ENCODE results near the gene FSD1. TPM values are rescaled to one million over a fixed set of nuclear protein-coding genes. Genes with fewer than 3 reads are reported as not detected.
A peak's percentile ranks its signal among the peaks of the same experiment; 100 is the strongest.
"Not testable (repeated sequence)": the region's sequence is repeated elsewhere in the genome, so short reads cannot be mapped to it uniquely, and the experiment has no call there.

FSD1 gene
- total RNA-seq, 4 donors from 2014 or later = 0.29 to 0.50 TPM; not detected in 2

DNA sequence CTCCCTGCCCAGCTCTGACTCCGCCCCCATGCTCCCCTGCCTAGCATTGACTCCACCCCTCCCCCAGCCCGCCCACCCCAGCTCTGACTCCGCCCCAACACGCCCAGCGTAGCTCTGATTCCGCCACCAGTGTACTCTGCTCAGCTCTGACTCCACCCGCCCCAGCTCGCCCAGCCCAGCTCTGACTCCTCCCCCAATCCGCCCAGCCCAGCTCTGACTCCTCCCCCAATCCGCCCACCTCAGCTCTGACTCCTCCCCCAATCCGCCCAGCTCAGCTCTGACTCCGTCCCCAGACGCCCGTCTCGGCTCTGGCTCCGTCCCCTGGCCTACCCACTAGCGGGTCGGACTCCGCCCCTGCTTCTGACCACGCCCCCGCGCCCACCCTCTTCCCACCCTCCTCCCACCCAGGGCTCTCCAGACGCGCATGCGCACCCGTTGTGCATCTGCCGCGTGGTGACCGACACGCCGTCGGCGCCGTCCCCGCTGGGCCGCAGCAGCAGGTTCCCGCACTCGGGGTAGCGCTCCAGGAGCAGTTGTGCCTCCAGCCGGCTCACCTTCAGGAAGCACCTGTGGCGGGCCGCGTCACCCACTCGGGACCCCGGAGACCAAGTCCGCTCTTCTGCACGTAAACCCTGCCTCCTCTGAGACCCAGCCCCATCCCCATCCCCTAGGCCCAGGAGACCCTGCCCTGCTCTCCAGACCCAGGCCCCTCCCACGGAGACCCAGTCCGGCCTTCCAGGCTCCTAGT lies 24.0 kb downstream of the FSD1 start:
- WGBS = 4% methylated on average over 30 of the region's 49 CpGs
- H3K27ac ChIP-seq (replicated peaks in 1 of 4) = peak overlapping the region in 3 of 4 donors; percentile 42 to 58 (median 44)
- TF ChIP-seq POLR2AphosphoS5 (IDR thresholded peaks at IDR 0.05) (peak; percentile 58 to 60), POLR2A (IDR thresholded peaks at IDR 0.05; ENCODE audit: low read depth) (no peak)
- H3K36me3 ChIP-seq = no peaks in the 10 kb centered on the region
- DNase-seq (ENCODE audit: extremely low spot score) = peak; percentile 95
- peaks cover 20 to 30% (median 26%) of the 10 kb centered on the region in 4 donors for H3K4me1 ChIP-seq
- peaks cover 0 to 47% (median 7%) of the 10 kb centered on the region in 4 donors for H3K27me3 ChIP-seq
- H3K9me3 ChIP-seq = no peaks in the 10 kb centered on the region
- peak overlapping the region; percentile 36 to 63 (median 55) for H3K4me3 ChIP-seq
- intact Hi-C loops (cut with DNase I) = no loop called here

DNA sequence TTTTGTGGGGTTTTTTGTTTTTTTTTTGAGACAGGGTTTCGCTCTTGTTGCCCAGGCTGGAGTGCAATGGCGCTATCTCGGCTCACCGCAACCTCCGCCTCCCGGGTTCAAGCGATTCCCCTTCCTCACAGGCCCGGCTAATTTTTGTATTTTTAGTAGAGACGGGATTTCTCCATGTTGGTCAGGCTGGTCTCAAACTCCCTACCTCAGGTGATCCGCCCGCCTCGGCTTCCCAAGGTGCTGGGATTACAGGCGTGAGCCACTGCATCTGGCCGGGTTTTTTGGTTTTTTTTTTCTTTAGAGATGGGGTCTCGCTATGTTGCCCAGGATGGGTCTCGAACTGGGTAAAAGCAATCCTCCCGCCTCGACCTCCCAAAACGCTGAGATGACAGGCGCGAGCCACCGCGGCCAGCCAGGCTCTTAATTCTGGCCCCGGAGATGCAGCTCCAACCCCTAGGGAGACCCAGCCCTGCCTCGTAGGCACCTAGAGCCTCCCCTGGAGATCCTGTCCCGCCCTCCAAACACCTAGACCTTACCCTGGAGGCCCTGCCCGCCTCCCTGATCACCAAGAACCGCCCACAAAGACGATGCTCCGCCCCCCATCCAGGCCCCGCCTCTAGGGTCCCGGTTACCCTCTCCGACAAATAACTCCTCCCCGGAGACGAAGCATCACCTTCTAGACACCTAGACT lies 24.7 kb downstream of the FSD1 start:
- Histone ChIP-seq H3K27me3 (peaks cover 0 to 47% (median 7%) of the 10 kb centered on the region in 4 donors), H3K4me1 (peaks cover 20 to 30% (median 26%) of the 10 kb centered on the region in 4 donors), H3K27ac (replicated peaks in 1 of 4) (peak overlapping the region in 3 of 4 donors; percentile 21 to 44 (median 31)), H3K4me3 (peak overlapping the region; percentile 36 to 60 (median 55))
- intact Hi-C loops (cut with DNase I); DNase-seq (ENCODE audit: extremely low spot score); H3K9me3 ChIP-seq; H3K36me3 ChIP-seq: not testable (repeated sequence)
- 40% methylated on average over 35 of the region's 35 CpGs for WGBS

- Histone ChIP-seq H3K27me3 (peaks cover 0 to 47% (median 7%) of the 10 kb centered on the region in 4 donors), H3K27ac (replicated peaks in 1 of 4) (no peak overlapping the region), H3K4me3 (no peak overlapping the region), H3K9me3 (no peaks in the 10 kb centered on the region), H3K36me3 (no peaks in the 10 kb centered on the region), H3K4me1 (peaks cover 20 to 30% (median 26%) of the 10 kb centered on the region in 4 donors)
- WGBS = 95% methylated on average over 12 of the region's 19 CpGs
- DNase-seq (ENCODE audit: extremely low spot score) = no peak
- TF ChIP-seq CTCF (IDR thresholded peaks at IDR 0.05) (no peak), EP300 (IDR thresholded peaks at IDR 0.05) (no peak), POLR2A (IDR thresholded peaks at IDR 0.05; ENCODE audit: low read depth) (no peak), POLR2AphosphoS5 (IDR thresholded peaks at IDR 0.05) (no peak)
- intact Hi-C loops (cut with DNase I) = no loop called here
These were observed 25.5 kb downstream of the FSD1 start for GRCh38 chr19:4329858-4330257.

DNA sequence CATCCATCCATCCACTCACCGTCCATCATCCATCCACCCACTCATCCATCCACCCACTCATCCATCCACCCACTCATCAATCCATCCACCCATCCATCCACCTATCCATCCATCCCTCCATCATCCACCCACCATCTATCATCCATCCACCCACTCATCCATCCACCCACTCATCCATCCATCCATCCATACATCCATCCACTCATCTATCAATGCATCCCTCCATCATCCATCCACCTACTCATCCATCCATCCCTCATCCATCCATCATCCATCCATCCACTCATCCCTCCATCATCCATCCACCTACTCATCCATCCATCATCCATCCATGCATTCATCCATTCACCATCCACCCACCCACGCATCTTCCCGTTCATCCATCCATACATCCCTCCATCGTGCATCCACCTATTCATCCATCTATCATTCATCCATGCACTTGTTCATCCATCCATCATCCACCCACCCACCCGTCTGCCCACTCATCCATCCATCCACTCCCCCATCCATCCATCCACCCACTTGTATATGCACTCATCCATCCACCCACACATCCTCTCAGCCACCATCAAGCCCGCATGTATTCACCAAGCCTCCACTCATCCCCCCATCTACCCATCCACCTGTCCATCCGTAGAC lies 30.7 kb downstream of the FSD1 start:
- TF ChIP-seq CTCF (IDR thresholded peaks at IDR 0.05) (no peak), POLR2A (IDR thresholded peaks at IDR 0.05; ENCODE audit: low read depth) (no peak), POLR2AphosphoS5 (IDR thresholded peaks at IDR 0.05) (no peak), EP300 (IDR thresholded peaks at IDR 0.05) (no peak)
- H3K4me1 ChIP-seq = peaks cover 5 to 17% (median 13%) of the 10 kb centered on the region in 4 donors
- WGBS = 96% methylated on average over 7 of the region's 7 CpGs
- no peak overlapping the region for H3K27ac ChIP-seq (replicated peaks in 1 of 4)
- no peaks in the 10 kb centered on the region for H3K9me3 ChIP-seq
- H3K36me3 ChIP-seq = no peaks in the 10 kb centered on the region
- H3K4me3 ChIP-seq = no peak overlapping the region
- intact Hi-C loops (cut with DNase I) = no loop called here
- H3K27me3 ChIP-seq = no peaks in the 10 kb centered on the region
- no peak for DNase-seq (ENCODE audit: extremely low spot score)

GRCh38 chr19:4337906-4338440 lies 33.6 kb downstream of the FSD1 start:
- Histone ChIP-seq H3K27ac (replicated peaks in 1 of 4) (peak overlapping the region; percentile 18 to 52 (median 43)), H3K9me3 (no peaks in the 10 kb centered on the region), H3K4me1 (peaks cover 11 to 23% (median 18%) of the 10 kb centered on the region in 4 donors), H3K27me3 (no peaks in the 10 kb centered on the region), H3K36me3 (no peaks in the 10 kb centered on the region), H3K4me3 (peak overlapping the region; percentile 42 to 60 (median 50))
- TF ChIP-seq CTCF (IDR thresholded peaks at IDR 0.05) (no peak), EP300 (IDR thresholded peaks at IDR 0.05) (no peak), POLR2AphosphoS5 (IDR thresholded peaks at IDR 0.05) (no peak), POLR2A (IDR thresholded peaks at IDR 0.05; ENCODE audit: low read depth) (no peak)
- intact Hi-C loops (cut with DNase I) = no loop called here
- no peak for DNase-seq (ENCODE audit: extremely low spot score)
- 27% methylated on average over 14 of the region's 14 CpGs for WGBS
